Stimulated activated CD8-positive, alpha-beta memory T cell treated with anti-CD3 and anti-CD28 coated beads, Interleukin-12 subunit alpha, Interleukin-12 subunit beta, amount 100 ng/mL, for 1 hour (primary cell): ENCODE data around the gene MSH2.
A peak's percentile ranks its signal among the peaks of the same experiment; 100 is the strongest.
"Not testable (repeated sequence)": the region's sequence is repeated elsewhere in the genome, so short reads cannot be mapped to it uniquely, and the experiment has no call there.

Source experiments
- DNase-seq: peaks from one replicate; pipeline ENCODE4 v3.0.0-alpha.2; 2020; ENCODE audit warnings: low read depth

MSH2 gene

GRCh38 chr2:47402805-47403608 is at the start of gene MSH2:
Gene MSH2, plus strand, starts transcription at chr2:47403156. Its CDS starts 36 bp downstream, at chr2:47403192.
- peak; percentile 82 for DNase-seq

- DNase-seq = no peak
Observed at GRCh38 chr2:47354013-47354847, 48.7 kb upstream of the MSH2 start.

- no peak for DNase-seq
Observed at GRCh38 chr2:47354848-47355204, 48.1 kb upstream of the MSH2 start.

GRCh38 chr2:47357483-47357882 is 45.5 kb upstream of the MSH2 start:
- DNase-seq = no peak

- no peak for DNase-seq
Observed at GRCh38 chr2:47359375-47359868, 43.5 kb upstream of the MSH2 start.

GRCh38 chr2:47360283-47360682 is 42.7 kb upstream of the MSH2 start:
- DNase-seq = no peak

GRCh38 chr2:47360927-47361326 is 42.0 kb upstream of the MSH2 start:
- no peak for DNase-seq

- not testable (repeated sequence) for DNase-seq
Observed at GRCh38 chr2:47361505-47362229, 41.3 kb upstream of the MSH2 start.

GRCh38 chr2:47373747-47374146 is 29.2 kb upstream of the MSH2 start:
- no peak for DNase-seq

GRCh38 chr2:47375307-47375706 is 27.6 kb upstream of the MSH2 start:
- no peak for DNase-seq

GRCh38 chr2:47379384-47379783 is 23.6 kb upstream of the MSH2 start:
- no peak for DNase-seq

- DNase-seq = no peak
Observed at GRCh38 chr2:47381408-47381807, 21.5 kb upstream of the MSH2 start.

- no peak for DNase-seq
Observed at GRCh38 chr2:47386551-47386950, 16.4 kb upstream of the MSH2 start.

GRCh38 chr2:47388888-47389287 is 14.1 kb upstream of the MSH2 start:
- DNase-seq = no peak

- no peak for DNase-seq
Observed at GRCh38 chr2:47389692-47390091, 13.3 kb upstream of the MSH2 start.

GRCh38 chr2:47401789-47402554 is 984 bp upstream of the MSH2 start:
- no peak for DNase-seq

GRCh38 chr2:47402555-47402804 is 476 bp upstream of the MSH2 start:
- DNase-seq = no peak

GRCh38 chr2:47403609-47404193 is 745 bp downstream of the MSH2 start:
- DNase-seq = no peak

- DNase-seq = no peak
Observed at GRCh38 chr2:47404356-47404755, 1.4 kb downstream of the MSH2 start.

GRCh38 chr2:47405757-47406156 is 2.8 kb downstream of the MSH2 start:
- no peak for DNase-seq

- DNase-seq = not testable (repeated sequence)
Observed at GRCh38 chr2:47406649-47407330, 3.8 kb downstream of the MSH2 start.
